ENCODE data around the gene OR52E6. TPM values are rescaled to one million over a fixed set of nuclear protein-coding genes. Genes with fewer than 3 reads are reported as not detected.

Gene OR52E6
- total RNA-seq, 1 donor from 2014 or later: not detected

GRCh38 chr11:5808500-5809121 lies 33.1 kb downstream of the OR52E6 start, which contains the start of gene OR52N2:
Gene OR52N2 (plus strand): TSS chr11:5808924. CDS start chr11:5820336, 11,412 bp downstream.
- DNase-seq (ENCODE audit: low spot score): peak; percentile 86
- intact Hi-C loops (cut with DNase I): loop anchor here (10.0 kb wide), 2 partner anchors 214 to 334 kb away; partner anchors contain the start of gene TRIM6
- ATAC-seq: peak; percentile 96

DNA sequence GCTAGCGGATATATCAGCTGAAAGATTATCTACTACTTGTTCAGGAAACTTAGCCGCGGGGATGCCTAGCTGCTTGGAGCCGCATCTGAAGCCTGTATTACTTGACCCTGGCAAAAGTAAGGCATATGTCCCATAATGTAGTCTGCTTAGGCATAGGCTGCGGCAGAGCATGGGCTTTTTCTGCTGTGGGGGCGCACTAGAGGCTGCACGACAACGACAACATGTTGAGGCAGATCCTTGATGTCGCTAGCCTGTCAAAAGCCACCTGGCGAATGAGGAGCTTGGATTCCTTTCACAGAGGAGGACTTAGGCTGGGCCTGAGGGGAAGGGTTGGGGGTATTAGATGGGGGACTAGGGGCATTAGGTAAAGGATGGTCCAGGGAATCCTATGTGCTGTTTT lies 34.1 kb downstream of the OR52E6 start:
- intact Hi-C loops (cut with DNase I): loop anchor here (10.0 kb wide), 2 partner anchors 213 to 333 kb away; partner anchors contain the start of gene TRIM6
- DNase-seq (ENCODE audit: low spot score): no peak
- ATAC-seq: no peak

- intact Hi-C loops (cut with DNase I): loop anchor here (10.0 kb wide), 2 partner anchors 209 to 329 kb away; partner anchors contain the start of gene TRIM6
- ATAC-seq (no peak), DNase-seq (ENCODE audit: low spot score) (no peak)
Observed at GRCh38 chr11:5803982-5804381, 37.7 kb downstream of the OR52E6 start.

GRCh38 chr11:5796541-5796940 lies 45.2 kb downstream of the OR52E6 start:
- ATAC-seq: no peak
- no peak for DNase-seq (ENCODE audit: low spot score)
- intact Hi-C loops (cut with DNase I): no loop called here

DNA sequence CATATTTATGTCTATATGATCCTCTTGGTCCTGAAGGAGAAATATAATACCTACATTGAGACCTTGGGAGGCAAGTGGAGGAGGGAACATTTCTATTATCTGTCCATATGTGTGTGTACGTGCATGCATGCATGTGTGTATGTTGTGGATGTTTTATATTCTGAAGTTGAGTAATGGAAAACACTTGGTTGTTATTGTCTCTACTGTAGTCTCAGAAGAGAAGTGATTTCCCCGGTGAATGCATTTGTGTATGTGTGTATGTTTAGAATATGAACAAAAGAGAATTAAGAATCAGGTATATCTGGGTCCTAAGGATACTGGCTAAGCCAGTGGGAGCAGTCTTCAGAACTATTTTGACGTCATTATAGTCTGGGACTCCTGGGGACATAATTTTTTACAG lies 50.5 kb downstream of the OR52E6 start, which contains the start of gene OR52N1:
Gene OR52N1, minus strand, starts transcription at position 101 of the 400 bp plus-strand sequence. CDS start 2,449 bp downstream, outside the sequence.
- no peak for DNase-seq (ENCODE audit: low spot score)
- no peak for ATAC-seq
- intact Hi-C loops (cut with DNase I): no loop called here

Other genes with a start within 250 kb of the OR52E6 start
- gene TRIM6, start 245.3 kb downstream of the OR52E6 start, total RNA-seq: 3.3 TPM
- gene TRIM34, start 216.9 kb downstream of the OR52E6 start, total RNA-seq: 7.2 TPM
- gene TRIM5, start 156.8 kb downstream of the OR52E6 start, total RNA-seq: 28.4 TPM
- gene TRIM22, start 152.1 kb downstream of the OR52E6 start, total RNA-seq: 86.7 TPM
- gene OR56B1, start 105.4 kb downstream of the OR52E6 start, total RNA-seq: 0.40 TPM
- gene OR52N4, start 87.7 kb downstream of the OR52E6 start, total RNA-seq: 0.85 TPM
- not detected for gene OR52N5, start 58.5 kb downstream of the OR52E6 start, total RNA-seq
- 0.13 TPM for gene OR52N1, start 50.6 kb downstream of the OR52E6 start, total RNA-seq
- not detected for gene OR52N2, start 33.0 kb downstream of the OR52E6 start, total RNA-seq
- gene OR52E8, start 15.8 kb upstream of the OR52E6 start, total RNA-seq: not detected
- gene OR52E4, start 38.7 kb upstream of the OR52E6 start, total RNA-seq: not detected
- gene OR52E5, start 51.3 kb upstream of the OR52E6 start, total RNA-seq: not detected
- not detected for gene OR56A3, start 100.4 kb upstream of the OR52E6 start, total RNA-seq
- gene OR56A5, start 126.6 kb upstream of the OR52E6 start, total RNA-seq: not detected
- not detected for gene OR52L1, start 145.1 kb upstream of the OR52E6 start, total RNA-seq
- gene OR56A4, start 165.0 kb upstream of the OR52E6 start, total RNA-seq: 0.09 TPM
- 0.13 TPM for gene OR56A1, start 188.9 kb upstream of the OR52E6 start, total RNA-seq